GM18526 (cell line): Measurements from ENCODE around the gene ANKS1B.

Experiments
- POLR2A ChIP-seq: IDR thresholded peaks from 3 replicates; pipeline ENCODE4 v1.6.1; 2011; ENCODE audit not compliant: insufficient read length; ENCODE audit errors: extremely low read depth

The ANKS1B gene

GRCh38 chr12:99975321-99975720, 9.4 kb downstream of the ANKS1B start:
- no peak for TF ChIP-seq POLR2A

- TF ChIP-seq POLR2A, result no peak
Observed at GRCh38 chr12:99974146-99974545, 10.6 kb downstream of the ANKS1B start.

- TF ChIP-seq POLR2A, result no peak
Observed at GRCh38 chr12:99966429-99966828, 18.3 kb downstream of the ANKS1B start.

GRCh38 chr12:99960311-99960710, 24.4 kb downstream of the ANKS1B start:
- no peak for TF ChIP-seq POLR2A

- no peak for TF ChIP-seq POLR2A
Observed at GRCh38 chr12:99959549-99960170, 25.1 kb downstream of the ANKS1B start.

- TF ChIP-seq POLR2A, result no peak
Observed at GRCh38 chr12:99957866-99958466, 26.8 kb downstream of the ANKS1B start.

- TF ChIP-seq POLR2A, result no peak
Observed at GRCh38 chr12:99954724-99955123, 30.0 kb downstream of the ANKS1B start.

- no peak for TF ChIP-seq POLR2A
Observed at GRCh38 chr12:99948370-99948769, 36.4 kb downstream of the ANKS1B start.

GRCh38 chr12:99946131-99946530, 38.6 kb downstream of the ANKS1B start:
- TF ChIP-seq POLR2A, result no peak

- TF ChIP-seq POLR2A, result no peak
Observed at GRCh38 chr12:99935608-99936007, 49.1 kb downstream of the ANKS1B start.

- TF ChIP-seq POLR2A, result no peak
Observed at GRCh38 chr12:99926511-99927169, 58.1 kb downstream of the ANKS1B start.

GRCh38 chr12:99920353-99920960, 64.3 kb downstream of the ANKS1B start:
- no peak for TF ChIP-seq POLR2A

- no peak for TF ChIP-seq POLR2A
Observed at GRCh38 chr12:99917711-99918402, 66.9 kb downstream of the ANKS1B start.

GRCh38 chr12:99916555-99916954, 68.2 kb downstream of the ANKS1B start:
- no peak for TF ChIP-seq POLR2A

- no peak for TF ChIP-seq POLR2A
Observed at GRCh38 chr12:99915251-99916082, 69.3 kb downstream of the ANKS1B start.
